GM12878 (cell line): Measurements from ENCODE around the gene SATB2.

Experiments
- BCL11A ChIP-seq: IDR thresholded peaks from 2 replicates; pipeline ENCODE4 v1.6.1; 2011; ENCODE audit warnings: low read depth, low read length
- CEBPB ChIP-seq, 2 experiments: fragments of 150-350 bp in 1 of 2; IDR thresholded peaks; 2 replicates each; pipeline ENCODE4 v1.6.1; 2012 to 2014; ENCODE audit warnings: low read depth in 2 of 2, low read length in 2 of 2, borderline replicate concordance in 1 of 2, inconsistent platforms in 1 of 2
- CTCF ChIP-seq, 3 experiments: IDR thresholded peaks in 2 of 3; conservative IDR thresholded peaks in 1 of 3; 2 replicates each; pipeline ENCODE4 v1.5.1; 2011; ENCODE audit warnings: low read depth in 3 of 3, low read length in 3 of 3, mild to moderate bottlenecking in 3 of 3, control low read depth in 2 of 3, moderate library complexity in 2 of 3, inconsistent platforms in 1 of 3, mixed read lengths in 1 of 3; ENCODE audit not compliant: control insufficient read depth in 2 of 3, insufficient read depth in 1 of 3; ENCODE audit errors: extremely low read depth in 1 of 3
- FOXK2 ChIP-seq: fragments of 450-650 bp; IDR thresholded peaks from 2 replicates; pipeline ENCODE4 v1.6.1; 2017; ENCODE audit warnings: mild to moderate bottlenecking, moderate library complexity
- FOXM1 ChIP-seq: IDR thresholded peaks from 2 replicates; pipeline ENCODE4 v1.6.1; 2012; ENCODE audit warnings: low read depth, mild to moderate bottlenecking, inconsistent platforms, low read length, moderate library complexity
- IKZF1 ChIP-seq: fragments of 450-650 bp; conservative IDR thresholded peaks from 2 replicates; pipeline ENCODE4 v1.6.1; 2017; ENCODE audit warnings: antibody characterized with exemption, mild to moderate bottlenecking
- JUND ChIP-seq: IDR thresholded peaks from 2 replicates; pipeline ENCODE4 v1.6.1; 2012; ENCODE audit warnings: low read depth, mild to moderate bottlenecking, low read length, improper control_type of control experiment, moderate library complexity
- NFIC ChIP-seq: IDR thresholded peaks from 2 replicates; pipeline ENCODE4 v1.6.1; 2012; ENCODE audit warnings: low read depth, mild to moderate bottlenecking, inconsistent platforms, low read length, moderate library complexity
- NFYB ChIP-seq: IDR thresholded peaks from 2 replicates; pipeline ENCODE4 v1.6.1; 2011; ENCODE audit warnings: low read depth, mild to moderate bottlenecking, low read length, improper control_type of control experiment, moderate library complexity; ENCODE audit not compliant: insufficient read depth
- SREBF2 ChIP-seq: IDR thresholded peaks from 2 replicates; pipeline ENCODE4 v1.6.1; 2012; ENCODE audit warnings: mild to moderate bottlenecking, low read length
- TAF1 ChIP-seq: IDR thresholded peaks from 2 replicates; pipeline ENCODE4 v1.6.1; 2011; ENCODE audit warnings: mild to moderate bottlenecking, low read depth, low read length, borderline replicate concordance
- ZBTB33 ChIP-seq: fragments of 450-650 bp; IDR thresholded peaks from 2 replicates; pipeline ENCODE4 v1.6.1; 2017; ENCODE audit warnings: mild to moderate bottlenecking
- TF ChIP-seq, protein P1 (sequence below): fragments of 450-650 bp; IDR thresholded peaks from 2 replicates; pipeline ENCODE4 v1.6.1; 2018; ENCODE audit warnings: borderline replicate concordance, mild to moderate bottlenecking; ENCODE audit not compliant: partially characterized antibody

DNA sequence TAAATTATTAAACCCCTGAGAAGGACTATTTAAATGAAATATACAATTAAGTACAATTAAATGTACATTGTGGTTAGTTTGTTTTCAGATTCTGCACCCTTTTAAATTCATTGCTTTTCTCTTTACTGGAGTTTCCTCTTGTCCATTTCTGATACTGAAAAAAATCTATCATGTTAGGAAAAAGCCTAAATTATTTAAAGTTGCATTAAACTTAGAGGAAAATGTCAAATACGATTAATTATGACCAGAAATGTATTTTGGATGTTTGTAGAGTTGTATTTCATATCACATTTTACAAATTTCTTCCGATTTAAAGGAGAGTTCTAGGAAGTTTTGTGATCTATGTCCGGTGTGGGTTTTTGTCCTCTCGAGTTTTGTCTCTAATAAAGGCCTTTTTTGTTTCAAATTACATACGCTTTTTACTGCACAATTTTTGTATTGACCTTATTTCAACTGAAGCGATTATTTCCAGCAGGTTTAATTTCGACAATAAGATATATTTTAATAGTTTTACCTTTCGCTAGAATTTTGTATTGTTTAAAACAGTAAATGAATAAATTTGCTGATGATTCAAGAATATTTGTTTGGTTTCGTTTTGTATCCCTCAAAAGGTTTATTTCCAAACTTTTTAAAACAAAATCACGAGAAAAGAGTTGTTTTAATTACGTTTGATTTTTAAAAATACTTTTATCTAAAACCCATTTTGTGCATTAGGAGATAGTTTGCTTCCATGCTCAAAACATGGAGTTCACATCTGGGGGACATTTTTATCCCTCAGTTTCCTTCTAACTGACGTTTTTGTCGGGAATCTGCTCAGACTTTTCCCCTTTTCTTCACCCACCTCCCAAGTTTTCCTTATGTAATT lies 3.3 kb upstream of the SATB2 start:
- TF ChIP-seq NFYB (no peak), CTCF (IDR thresholded peaks at IDR 0.05 in 2 of 3, conservative IDR thresholded peaks at IDR 0.05 in 1 of 3; ENCODE audit: control insufficient read depth in 2 of 3, extremely low read depth in 1 of 3, insufficient read depth in 1 of 3, low read depth in 3 of 3, low read length in 3 of 3) (no peak), SREBF2 (no peak), FOXK2 (no peak), ZBTB33 (no peak), TAF1 (no peak), FOXM1 (no peak), NFIC (no peak), IKZF1 (no peak), BCL11A (no peak), CEBPB (IDR thresholded peaks at IDR 0.05; ENCODE audit: borderline replicate concordance in 1 of 2, low read depth in 2 of 2, low read length in 2 of 2) (no peak), JUND (no peak)
- TF ChIP-seq, protein P1, sequence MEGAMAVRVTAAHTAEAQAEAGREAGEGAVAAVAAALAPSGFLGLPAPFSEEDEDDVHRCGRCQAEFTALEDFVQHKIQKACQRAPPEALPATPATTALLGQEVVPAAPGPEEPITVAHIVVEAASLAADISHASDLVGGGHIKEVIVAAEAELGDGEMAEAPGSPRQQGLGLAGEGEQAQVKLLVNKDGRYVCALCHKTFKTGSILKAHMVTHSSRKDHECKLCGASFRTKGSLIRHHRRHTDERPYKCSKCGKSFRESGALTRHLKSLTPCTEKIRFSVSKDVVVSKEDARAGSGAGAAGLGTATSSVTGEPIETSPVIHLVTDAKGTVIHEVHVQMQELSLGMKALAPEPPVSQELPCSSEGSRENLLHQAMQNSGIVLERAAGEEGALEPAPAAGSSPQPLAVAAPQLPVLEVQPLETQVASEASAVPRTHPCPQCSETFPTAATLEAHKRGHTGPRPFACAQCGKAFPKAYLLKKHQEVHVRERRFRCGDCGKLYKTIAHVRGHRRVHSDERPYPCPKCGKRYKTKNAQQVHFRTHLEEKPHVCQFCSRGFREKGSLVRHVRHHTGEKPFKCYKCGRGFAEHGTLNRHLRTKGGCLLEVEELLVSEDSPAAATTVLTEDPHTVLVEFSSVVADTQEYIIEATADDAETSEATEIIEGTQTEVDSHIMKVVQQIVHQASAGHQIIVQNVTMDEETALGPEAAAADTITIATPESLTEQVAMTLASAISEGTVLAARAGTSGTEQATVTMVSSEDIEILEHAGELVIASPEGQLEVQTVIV: no peak
